Measurements from ENCODE around the gene HS3ST5. TPM values are rescaled to one million over a fixed set of nuclear protein-coding genes. Genes with fewer than 3 reads are reported as not detected.

Gene HS3ST5
- total RNA-seq, 1 donor from 2014 or later, result 0.05 TPM

GRCh38 chr6:114009192-114009591 is 333.6 kb downstream of the HS3ST5 start:
- no peak for DNase-seq (ENCODE audit: low spot score)
- no peaks in the 10 kb centered on the region for H3K27me3 Mint-ChIP-seq (ENCODE audit: low read depth)
- peaks cover 10% of the 10 kb centered on the region for H3K4me1 Mint-ChIP-seq (ENCODE audit: low read depth)
- H3K36me3 Mint-ChIP-seq (ENCODE audit: low read depth), result no peaks in the 10 kb centered on the region
- no peak overlapping the region for H3K27ac Mint-ChIP-seq (ENCODE audit: unreplicated experiment)
- no peak overlapping the region for H3K4me3 Mint-ChIP-seq (ENCODE audit: unreplicated experiment)
- TF ChIP-seq CTCF (IDR thresholded peaks at IDR 0.05), result no peak
- no peaks in the 10 kb centered on the region for H3K9me3 Mint-ChIP-seq (ENCODE audit: low read depth)

GRCh38 chr6:114008331-114008730 is 334.5 kb downstream of the HS3ST5 start:
- no peaks in the 10 kb centered on the region for H3K9me3 Mint-ChIP-seq (ENCODE audit: low read depth)
- H3K4me1 Mint-ChIP-seq (ENCODE audit: low read depth), result peaks cover 10% of the 10 kb centered on the region
- no peak overlapping the region for H3K4me3 Mint-ChIP-seq (ENCODE audit: unreplicated experiment)
- no peaks in the 10 kb centered on the region for H3K27me3 Mint-ChIP-seq (ENCODE audit: low read depth)
- H3K36me3 Mint-ChIP-seq (ENCODE audit: low read depth), result no peaks in the 10 kb centered on the region
- H3K27ac Mint-ChIP-seq (ENCODE audit: unreplicated experiment), result no peak overlapping the region
- no peak for TF ChIP-seq CTCF (IDR thresholded peaks at IDR 0.05)
- no peak for DNase-seq (ENCODE audit: low spot score)

- Mint-ChIP-seq H3K27me3 (ENCODE audit: low read depth) (no peaks in the 10 kb centered on the region), H3K27ac (ENCODE audit: unreplicated experiment) (no peak overlapping the region)
- no peak for DNase-seq (ENCODE audit: low spot score)
These were observed 335.3 kb downstream of the HS3ST5 start for GRCh38 chr6:114007516-114007915.

More at GRCh38 chr6:114007516-114007915, 335.3 kb downstream of the HS3ST5 start:
- no peak for TF ChIP-seq CTCF (IDR thresholded peaks at IDR 0.05)
- H3K4me3 Mint-ChIP-seq (ENCODE audit: unreplicated experiment), result no peak overlapping the region
- H3K4me1 Mint-ChIP-seq (ENCODE audit: low read depth), result peaks cover 10% of the 10 kb centered on the region
- no peaks in the 10 kb centered on the region for H3K36me3 Mint-ChIP-seq (ENCODE audit: low read depth)
- H3K9me3 Mint-ChIP-seq (ENCODE audit: low read depth), result no peaks in the 10 kb centered on the region
